NCI-H774 (cell line): ENCODE data around the gene MACC1.

Source experiments
- DNase-seq: peaks from one replicate; lab custom pipeline; 2025; lab: John Stamatoyannopoulos, UW

MACC1 gene, protein sequence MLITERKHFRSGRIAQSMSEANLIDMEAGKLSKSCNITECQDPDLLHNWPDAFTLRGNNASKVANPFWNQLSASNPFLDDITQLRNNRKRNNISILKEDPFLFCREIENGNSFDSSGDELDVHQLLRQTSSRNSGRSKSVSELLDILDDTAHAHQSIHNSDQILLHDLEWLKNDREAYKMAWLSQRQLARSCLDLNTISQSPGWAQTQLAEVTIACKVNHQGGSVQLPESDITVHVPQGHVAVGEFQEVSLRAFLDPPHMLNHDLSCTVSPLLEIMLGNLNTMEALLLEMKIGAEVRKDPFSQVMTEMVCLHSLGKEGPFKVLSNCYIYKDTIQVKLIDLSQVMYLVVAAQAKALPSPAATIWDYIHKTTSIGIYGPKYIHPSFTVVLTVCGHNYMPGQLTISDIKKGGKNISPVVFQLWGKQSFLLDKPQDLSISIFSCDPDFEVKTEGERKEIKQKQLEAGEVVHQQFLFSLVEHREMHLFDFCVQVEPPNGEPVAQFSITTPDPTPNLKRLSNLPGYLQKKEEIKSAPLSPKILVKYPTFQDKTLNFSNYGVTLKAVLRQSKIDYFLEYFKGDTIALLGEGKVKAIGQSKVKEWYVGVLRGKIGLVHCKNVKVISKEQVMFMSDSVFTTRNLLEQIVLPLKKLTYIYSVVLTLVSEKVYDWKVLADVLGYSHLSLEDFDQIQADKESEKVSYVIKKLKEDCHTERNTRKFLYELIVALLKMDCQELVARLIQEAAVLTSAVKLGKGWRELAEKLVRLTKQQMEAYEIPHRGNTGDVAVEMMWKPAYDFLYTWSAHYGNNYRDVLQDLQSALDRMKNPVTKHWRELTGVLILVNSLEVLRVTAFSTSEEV

DNA sequence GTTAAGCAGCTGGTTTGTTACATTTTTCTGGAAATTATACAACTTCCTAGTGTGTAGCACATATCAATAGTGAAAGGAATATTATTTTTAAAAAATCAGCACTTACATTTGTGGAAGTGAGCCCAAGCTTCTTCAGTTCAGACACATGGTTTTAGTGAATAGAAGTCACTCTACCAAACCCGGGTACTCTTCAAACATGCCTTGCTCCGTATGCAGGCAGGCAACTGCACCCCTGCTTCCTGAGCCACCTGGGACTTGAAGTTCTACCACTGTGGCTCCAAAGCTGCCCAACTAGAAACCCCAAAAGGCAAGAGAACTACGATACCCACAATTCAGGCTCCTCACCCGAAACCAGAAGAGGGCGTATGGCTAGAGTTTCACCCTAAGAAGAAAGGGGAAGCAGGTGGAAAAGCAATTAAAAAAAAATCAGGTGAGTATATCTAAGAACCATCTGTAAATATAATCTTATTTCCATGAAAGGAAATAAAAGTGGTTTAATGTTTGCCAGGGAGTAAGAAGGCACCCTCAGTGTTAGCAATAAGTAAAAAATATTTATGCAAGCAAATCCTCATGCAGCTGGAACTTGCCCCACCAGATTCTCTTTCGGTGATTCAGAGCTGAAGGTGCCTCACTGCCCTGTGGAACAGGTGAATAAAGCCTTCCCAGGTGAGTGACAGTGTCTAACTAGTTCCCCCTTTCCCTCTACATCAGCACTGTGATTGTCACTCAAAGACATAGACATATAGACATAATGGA, at the start of gene MACC1:
TSS of gene MACC1 (minus strand) at position 192 of the 756 bp plus-strand sequence. CDS start 55,522 bp downstream, outside the sequence.
- peak; percentile 72 for DNase-seq

DNA sequence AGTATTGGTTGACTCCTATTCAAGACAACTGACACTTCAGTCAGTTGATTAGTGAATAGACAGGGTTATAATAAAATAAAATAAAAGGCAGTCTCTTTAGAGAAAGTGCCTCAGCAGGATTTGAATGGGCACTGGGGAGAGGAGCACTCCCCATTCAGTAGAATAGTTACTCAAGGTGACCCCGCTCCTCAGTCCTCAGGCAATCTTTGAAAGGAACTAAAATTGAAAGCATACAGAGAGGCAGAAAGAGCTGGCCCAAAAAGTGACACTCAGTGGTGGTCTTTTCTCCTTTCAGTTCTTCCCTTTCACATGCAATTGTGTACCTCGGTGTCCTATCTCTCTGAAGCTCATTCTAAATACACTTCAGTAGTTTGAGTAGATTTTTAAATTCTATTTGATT, 47.4 kb upstream of the MACC1 start:
- DNase-seq, result no peak

DNA sequence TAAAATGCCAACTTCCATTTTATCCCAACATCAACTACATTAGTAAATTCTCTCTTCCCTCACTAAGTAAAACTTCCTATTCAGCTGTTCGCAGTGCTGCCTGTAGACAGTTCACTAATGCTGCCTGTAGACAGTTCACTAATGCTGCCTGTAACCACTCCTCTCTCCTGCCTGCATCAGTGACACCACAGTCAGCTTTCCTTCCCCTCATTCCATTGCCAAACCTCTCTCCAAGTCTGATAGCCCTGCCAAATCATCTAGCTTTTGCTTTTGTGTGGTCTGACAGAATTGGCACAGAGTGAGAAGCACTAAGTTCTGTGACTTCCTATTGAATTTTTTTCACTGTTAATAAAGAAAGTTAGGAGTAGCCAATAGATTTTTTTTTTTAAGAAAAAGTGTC, 43.0 kb upstream of the MACC1 start:
- DNase-seq, result no peak

DNA sequence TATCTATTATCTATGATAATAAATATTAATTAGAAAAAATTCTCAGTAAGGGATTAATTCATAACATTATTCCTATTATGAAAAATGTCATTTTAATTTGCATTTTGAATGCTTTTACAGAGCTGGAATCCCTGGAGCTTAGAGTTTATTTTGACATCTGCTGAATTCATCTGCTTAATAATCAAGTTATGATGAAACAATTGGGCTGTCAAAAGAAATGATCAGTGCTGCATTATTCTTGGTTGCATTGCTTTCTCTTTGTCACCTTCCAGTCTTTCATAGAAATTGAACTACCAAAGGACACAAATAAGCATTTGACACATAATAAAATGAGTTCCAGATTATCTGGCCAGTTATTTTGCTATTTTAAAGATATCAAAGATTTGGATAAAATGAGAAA, 40.0 kb upstream of the MACC1 start:
- no peak for DNase-seq

DNA sequence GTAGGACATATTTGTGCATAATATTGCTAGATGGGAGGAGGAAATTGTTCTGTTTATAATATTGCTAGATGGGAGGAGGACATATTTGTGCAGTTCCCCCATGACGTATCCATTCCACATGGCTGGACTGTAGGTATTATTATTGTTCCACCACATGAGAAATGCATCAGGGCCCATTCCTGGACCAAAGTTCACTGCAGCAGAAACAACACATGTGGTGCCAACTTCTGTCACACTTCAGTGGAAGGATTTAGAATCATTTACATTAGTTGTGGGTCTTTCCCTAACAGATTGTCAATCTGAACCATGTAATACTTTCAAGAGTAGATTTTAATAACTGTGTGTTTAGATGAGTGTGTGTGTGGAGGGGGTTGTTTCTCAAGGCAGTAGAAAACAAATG, 32.7 kb upstream of the MACC1 start:
- no peak for DNase-seq

DNA sequence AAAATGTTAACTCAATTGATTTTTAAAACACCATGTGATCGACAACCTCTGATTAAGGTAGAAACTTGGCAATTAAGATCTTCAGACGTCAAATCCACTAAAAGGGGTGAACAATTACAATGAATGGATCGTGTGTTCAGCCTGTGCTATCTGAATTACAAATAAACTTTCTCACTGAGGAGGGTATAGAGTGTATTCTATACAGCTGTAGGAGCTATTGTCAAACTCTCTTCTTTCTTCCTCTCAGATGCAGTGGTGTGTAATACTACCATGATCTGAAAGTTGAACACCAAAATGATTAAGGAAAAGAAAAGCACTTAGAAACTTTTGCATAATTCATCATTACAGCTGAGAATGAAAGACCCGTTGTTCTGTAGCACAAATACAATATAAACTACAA, 32.2 kb upstream of the MACC1 start:
- DNase-seq, result no peak

DNA sequence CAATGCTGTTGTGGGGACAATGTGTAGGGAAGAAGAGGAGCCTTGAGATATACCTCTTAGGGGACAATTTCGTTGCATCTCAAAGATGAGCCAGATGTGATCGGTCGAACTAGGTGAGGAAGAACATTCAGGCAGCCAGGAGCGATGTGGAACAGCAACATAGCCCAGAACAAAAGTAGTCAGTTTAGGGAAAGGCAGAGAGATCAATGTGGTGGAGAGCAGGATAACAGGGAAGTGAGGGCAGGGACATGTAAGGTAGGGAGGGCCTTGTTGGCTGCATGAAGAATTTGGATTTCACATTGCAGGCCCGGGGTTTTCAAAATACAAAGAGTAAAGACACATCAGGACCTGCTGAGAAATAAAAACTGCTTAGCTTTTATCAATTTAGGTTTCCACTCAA, 29.1 kb upstream of the MACC1 start:
- DNase-seq, result no peak

DNA sequence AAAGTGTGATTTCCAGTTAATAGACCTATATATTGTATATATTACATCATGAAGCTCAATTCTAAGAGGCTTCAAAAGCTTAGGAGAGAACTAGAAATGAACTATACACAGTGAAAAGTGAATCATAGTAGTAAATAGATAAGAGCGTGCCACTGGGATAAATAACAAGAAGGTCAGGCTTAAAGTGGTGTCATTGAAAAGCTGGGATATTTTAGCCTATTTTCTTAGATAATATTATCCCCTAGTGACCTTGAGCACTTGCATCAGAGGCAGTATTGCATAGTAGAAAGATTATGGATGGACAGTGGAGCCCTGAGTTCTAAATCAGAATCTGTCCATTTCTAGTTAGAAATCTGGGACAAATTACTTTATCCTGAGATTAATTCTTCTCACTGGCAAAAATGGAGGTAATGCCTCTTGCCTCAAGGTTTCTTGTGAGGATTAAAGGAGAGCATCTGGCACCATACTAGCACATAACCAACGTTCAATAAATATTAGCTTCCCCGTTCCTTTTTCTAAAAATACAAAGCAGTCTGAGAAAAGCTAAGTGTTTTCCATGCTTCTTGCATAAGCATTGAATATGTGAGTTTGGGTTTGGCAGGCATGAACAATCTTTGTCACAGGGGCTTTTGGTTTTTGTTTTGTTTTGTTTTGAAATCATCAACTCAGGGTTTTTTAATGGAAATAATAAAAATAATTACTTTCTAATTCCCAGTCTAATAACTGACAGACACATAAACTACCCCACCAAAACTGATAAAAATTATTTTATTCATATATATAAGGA, 27.3 kb upstream of the MACC1 start:
- DNase-seq, result no peak

DNA sequence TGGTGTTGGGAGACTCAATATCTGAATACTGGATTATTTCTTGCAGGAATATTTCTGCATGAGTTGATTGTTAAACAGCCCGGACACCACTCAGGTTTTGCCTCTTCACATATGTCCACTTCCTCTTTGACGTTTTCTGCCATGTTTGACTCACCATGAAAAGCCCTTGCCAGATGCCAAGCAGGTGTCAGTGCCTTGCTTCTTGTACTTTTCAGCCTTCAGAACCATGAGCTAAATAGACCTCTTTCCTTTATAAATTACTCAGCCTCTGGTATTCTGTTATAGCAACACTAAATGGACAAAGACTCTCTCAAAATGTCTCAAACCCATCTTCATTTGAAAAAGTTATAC, 24.7 kb upstream of the MACC1 start:
- no peak for DNase-seq

DNA sequence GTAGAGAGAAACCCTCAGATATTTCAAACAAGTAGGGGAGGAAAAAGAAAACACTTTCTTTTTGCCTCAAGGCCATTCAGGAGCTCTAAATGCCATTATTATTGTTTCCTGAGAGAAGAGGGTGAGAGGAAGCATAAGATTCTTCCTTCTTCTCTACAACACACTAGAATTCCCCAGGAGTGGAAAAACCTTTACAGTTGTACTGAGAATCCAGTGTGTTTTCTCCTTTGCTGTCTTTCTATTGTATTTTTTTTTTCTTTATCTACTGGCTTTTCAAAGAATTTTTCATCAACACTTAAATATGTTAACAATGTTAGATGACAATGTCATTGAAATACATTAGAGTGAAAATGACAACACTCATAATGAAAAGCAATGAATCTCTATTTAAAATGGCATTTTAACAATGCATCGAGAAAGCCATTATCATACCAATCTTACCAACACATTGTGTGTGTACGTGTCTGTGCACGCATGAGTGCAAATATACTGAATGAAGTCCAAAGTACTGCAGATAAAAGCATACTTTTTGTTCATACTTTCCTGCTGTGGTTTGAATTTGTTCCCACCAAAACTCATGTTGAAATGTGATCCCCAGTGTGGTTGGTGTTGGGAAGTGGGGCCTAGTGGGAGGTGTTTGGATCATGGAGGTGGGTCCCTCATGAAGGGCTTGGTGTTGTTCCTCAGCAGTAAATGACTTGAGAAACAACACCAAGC, 24.2 kb upstream of the MACC1 start:
- peak; percentile 17 for DNase-seq

DNA sequence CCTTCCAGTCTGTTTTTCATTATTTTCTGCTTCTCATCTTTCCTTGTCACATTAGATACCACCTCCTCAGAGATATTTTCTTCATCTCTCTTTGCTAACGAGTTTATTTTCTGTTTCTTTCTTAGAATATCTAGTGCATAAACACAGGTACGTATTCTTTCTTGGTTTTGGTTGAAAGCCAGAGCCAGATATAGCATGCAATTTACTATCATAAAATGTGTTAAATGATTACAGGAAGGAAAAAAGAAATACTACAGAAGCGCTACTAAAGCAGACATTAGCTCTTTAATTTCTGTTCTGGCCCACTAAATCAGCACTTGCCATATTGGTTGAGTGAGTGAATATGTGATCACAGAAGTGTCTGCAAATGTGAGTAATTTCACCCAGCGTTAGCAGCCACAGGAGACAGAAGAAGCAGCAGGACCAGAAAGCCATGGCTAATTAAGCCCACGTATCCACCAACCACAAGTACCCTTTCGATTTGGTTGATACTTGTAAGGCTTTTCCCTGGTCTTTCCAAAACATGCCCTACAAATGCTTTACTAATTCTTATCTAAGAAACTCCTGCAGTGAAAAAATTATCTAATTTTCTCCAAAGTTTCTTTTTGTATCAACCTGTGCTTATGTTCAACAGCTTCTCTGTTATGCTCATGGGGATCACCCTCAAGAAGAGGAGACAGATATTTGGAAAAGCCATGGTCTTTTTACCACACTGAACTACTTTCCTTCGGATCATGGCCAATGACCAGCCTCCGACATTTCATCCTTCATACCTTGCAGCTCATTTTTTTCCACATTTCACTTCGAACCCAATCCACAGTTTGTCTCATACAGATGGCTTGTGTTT, 23.1 kb upstream of the MACC1 start:
- DNase-seq, result no peak

DNA sequence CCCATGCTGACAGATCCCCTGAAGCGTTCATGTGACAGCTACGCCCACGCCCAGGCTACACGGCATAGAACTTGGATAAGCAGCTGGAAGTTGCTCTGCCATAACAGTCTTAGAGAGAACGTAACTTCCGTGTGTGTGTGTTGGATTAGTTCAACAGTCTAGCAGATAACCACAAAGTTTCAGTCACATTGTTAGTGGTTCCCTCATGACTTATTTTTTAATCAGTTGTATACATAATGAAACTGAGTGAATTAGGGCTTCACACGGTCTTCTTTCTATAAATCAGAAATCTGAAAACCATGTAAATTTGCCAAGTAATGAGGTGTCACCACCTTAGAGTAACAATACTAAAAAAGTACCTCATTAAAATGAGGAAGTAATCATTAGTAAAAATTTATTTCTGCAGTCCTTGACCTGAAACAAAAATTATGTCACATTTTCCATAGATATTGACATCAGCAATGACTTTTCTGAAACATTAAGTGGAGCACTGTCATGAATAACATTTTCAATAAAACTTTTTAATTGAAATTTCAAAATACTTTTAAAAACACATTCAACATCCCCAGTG, 21.7 kb upstream of the MACC1 start:
- no peak for DNase-seq

DNA sequence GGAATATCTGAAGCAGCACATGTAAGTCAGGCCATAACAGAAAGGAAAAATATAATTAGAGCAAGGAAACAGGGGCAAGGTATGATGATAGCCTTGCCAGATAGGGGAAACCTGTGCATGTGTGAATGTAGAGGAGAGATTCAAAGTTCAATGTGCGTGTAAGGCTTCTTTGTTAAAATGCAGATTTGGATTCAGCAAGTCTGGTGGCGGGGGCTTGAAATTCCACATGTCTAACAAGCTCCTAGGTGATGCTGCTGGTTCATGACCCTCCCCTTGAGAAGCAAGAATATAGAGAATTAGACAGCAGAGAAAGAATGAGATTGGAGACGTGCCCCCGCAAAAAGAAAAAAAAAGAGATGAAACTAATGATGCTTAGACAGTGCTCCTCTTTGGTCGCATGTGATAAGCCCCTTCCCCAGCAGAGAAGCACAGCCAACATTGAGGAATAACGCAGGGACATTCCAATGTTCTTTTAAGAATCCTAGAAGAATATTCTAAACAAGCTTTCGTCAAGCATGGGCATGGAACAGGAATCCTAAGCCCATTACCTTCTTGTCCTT, 21.1 kb upstream of the MACC1 start:
- DNase-seq, result no peak

DNA sequence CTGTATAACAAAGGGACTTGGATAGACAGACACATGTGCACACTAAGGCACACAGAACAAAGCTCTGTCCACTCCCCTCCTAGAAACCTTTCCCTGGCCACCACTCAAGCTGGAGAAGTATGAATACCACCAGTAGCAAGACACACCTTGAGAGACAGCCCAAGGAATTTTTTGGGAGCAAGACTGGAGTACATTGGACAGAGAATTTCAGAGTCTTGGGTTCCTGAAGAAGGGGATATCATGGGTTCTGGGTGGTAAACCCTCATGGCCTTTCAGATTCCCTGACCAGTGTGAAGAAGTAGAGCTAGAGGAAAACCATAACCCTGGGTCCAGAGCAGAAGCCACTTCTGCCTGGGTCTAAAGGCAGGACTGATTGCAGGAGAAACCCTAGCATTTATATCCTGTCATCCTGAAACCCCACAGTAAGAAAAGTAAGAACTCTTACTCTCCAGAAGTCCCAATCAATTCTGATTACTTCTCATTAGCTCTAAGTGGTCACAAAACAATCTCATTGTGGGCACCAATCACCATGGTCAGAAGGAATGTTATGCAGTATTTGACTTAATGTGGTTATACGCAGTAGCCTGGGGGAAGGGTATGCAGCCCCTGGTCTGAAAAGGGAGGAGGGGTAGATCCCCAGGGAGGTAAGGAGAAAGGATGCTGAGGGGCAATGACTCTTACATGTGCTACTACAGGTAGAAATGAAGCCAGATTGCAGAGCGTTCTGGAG, 20.4 kb upstream of the MACC1 start:
- DNase-seq, result no peak

DNA sequence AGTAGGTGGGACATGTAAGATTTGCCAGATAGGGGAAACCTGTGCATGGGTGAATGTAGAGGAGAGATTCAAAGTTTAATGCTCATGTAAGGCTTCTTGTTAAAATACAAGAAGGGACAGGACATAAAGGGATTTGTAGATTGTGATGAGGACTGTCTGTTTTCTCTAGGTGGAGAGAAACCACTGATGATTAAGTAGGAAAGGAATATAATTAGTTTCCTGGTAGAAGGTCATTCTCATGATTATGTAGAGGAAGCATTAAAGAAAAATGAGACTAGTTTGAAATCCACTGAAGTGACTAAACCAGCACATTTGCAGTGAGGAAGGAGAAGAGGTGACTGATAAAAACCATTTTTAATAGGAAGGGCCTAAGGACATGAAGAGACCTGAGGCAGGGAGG, 19.6 kb upstream of the MACC1 start:
- no peak for DNase-seq

DNA sequence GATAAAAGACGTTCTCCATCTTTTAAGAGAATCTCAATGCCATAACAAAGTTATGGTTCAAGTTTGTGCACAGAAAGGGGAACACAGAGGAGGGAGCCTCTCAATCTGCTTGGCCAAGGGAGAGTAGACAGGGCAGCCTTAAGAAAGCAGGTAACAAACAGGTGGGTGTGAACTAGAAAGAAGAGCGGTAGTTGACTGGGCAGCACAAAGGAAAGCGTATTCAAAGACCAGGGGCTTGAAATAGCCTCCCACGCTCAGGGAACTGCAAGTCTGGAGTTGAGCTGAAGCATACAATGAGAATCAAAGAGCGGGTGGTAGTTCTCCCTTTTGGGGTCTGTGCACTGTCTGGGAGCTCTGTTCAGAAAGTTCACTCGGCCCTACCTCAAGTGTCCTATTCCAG, 18.9 kb upstream of the MACC1 start:
- no peak for DNase-seq

DNA sequence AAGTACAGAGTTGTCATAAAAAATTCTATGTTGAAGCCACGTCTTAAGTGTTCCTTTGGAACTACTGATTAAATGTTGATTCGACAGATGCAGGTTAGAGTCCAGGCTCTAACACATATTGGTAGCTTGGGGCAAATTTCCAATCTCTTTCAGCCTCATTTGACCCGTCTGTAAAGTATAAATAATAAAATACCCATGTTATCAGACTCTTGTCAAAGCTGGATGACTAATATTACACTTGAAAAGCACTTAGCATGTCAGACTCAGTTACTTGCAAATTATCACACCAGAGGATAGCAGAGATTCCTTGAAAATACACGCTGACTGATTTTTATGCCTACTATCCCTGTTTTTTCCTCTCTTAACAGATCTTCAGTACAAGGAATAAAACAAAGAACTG, 18.1 kb upstream of the MACC1 start:
- DNase-seq, result no peak

DNA sequence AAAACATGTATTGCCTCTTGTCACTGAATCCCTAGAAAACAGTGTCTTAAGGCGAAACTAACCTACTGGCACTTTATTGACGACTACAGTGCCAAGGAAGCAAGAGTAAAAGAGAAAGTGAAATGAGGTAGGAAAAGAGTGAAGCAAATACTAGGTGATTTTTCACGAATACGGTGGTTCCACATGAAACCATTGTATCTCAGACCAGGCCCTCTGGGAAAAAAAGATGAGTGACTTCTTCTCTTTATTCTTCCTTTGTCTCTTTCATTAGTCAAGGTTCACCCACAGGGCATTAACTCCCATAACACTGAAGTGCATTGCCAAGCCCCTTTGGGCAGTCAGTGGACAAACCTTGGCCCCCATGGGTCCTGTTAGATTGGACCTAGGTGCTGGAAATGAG, 16.2 kb upstream of the MACC1 start:
- no peak for DNase-seq

DNA sequence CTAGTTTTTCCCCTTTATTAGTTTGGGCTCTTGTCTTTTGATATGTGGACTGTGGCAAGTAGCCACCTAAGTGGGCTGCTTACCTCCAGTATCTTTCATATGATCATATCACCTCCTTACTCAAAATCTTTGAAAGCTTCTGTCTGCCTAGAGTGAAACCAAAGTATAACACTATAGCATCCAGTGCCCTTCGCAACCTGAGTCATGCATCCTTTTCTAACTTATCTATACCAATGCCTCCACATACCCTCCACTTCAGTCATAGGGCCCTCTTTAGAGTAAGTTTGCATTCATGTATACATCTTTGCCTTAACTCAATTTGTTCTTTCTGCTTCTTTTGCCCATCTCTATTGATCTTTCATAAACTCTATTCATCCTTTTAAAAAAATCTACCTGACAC, 15.7 kb upstream of the MACC1 start:
- no peak for DNase-seq
